ENCODE results near the gene TMEM245. TPM values are rescaled to one million over a fixed set of nuclear protein-coding genes. Genes with fewer than 3 reads are reported as not detected.

Gene TMEM245
- total RNA-seq, 4 donors from 2014 or later = 55.8 to 95.9 (median 88.6) TPM

DNA sequence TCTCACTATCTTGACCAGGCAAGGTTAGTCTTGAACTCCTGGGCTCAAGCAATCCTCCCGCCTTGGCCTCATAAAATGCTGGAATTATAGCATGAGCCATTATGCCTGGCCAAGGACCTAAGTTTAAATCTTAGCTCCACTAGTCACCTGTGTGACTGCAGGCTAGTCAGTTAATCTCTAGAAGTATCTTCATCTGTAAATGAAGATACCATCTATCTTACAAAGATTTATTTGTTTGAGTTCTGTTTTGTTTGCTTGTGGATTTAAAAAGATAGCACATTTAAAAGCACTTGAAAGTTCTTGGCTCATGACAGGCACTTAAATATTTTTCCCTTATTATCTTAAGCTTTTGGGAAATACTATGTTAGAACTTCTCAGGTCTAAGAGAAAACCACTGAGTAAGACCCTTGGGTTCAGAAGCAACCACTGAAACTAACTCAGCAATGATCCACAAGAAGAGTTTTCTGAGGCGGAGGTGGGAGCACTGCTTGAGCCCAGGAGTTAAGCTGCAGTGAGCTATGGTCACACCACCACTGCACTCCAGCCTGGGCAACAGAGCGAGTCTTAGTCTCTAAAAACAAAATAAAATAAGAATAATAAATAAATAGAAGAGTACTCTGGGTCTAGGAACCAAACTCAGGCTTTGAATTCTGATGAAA lies 19.1 kb downstream of the TMEM245 start:
- TF ChIP-seq CTCF (IDR thresholded peaks at IDR 0.05; ENCODE audit: low read depth) = no peak

GRCh38 chr9:109098960-109099308 lies 20.8 kb downstream of the TMEM245 start:
- no peak for TF ChIP-seq CTCF (IDR thresholded peaks at IDR 0.05; ENCODE audit: low read depth)

GRCh38 chr9:109098171-109098959 lies 21.4 kb downstream of the TMEM245 start:
- TF ChIP-seq CTCF (IDR thresholded peaks at IDR 0.05; ENCODE audit: low read depth) = no peak

GRCh38 chr9:109097146-109097545 lies 22.6 kb downstream of the TMEM245 start:
- no peak for TF ChIP-seq CTCF (IDR thresholded peaks at IDR 0.05; ENCODE audit: low read depth)

- no peak for TF ChIP-seq CTCF (IDR thresholded peaks at IDR 0.05; ENCODE audit: low read depth)
Observed at GRCh38 chr9:109095321-109095720, 24.4 kb downstream of the TMEM245 start.

- TF ChIP-seq CTCF (IDR thresholded peaks at IDR 0.05; ENCODE audit: low read depth) = no peak
Observed at GRCh38 chr9:109094268-109094667, 25.5 kb downstream of the TMEM245 start.

GRCh38 chr9:109092587-109092986 lies 27.2 kb downstream of the TMEM245 start:
- no peak for TF ChIP-seq CTCF (IDR thresholded peaks at IDR 0.05; ENCODE audit: low read depth)
